Smooth muscle cell (in vitro differentiated cells): Measurements from ENCODE around the gene BNIP3. TPM values are rescaled to one million over a fixed set of nuclear protein-coding genes. Genes with fewer than 3 reads are reported as not detected.

Experiments
- DNase-seq: peaks from one replicate; lab custom pipeline; 2025; ENCODE audit not compliant: unreplicated experiment; lab: John Stamatoyannopoulos, UW
- H2AFZ ChIP-seq: fragments of 200-600 bp; sonication (generic); 2 replicates; pipeline ENCODE4 v1.6.0; 2016; ENCODE audit warnings: antibody characterized with exemption, low read depth, mild to moderate bottlenecking
- H3F3A ChIP-seq: fragments of 200-600 bp; sonication (generic); 2 replicates; pipeline ENCODE4 v1.6.0; 2017; ENCODE audit warnings: antibody characterized with exemption, low read depth
- H3K27ac ChIP-seq: fragments of 200-600 bp; sonication (generic); 2 replicates; pipeline ENCODE4 v1.5.1; 2016; ENCODE audit warnings: low read depth, mild to moderate bottlenecking
- H3K27me3 ChIP-seq: fragments of 200-600 bp; sonication (generic); 2 replicates; pipeline ENCODE4 v1.6.1; 2016; ENCODE audit warnings: low read depth, mild to moderate bottlenecking
- H3K36me3 ChIP-seq: fragments of 200-600 bp; sonication (generic); 2 replicates; pipeline ENCODE4 v1.5.1; 2016; ENCODE audit warnings: low read depth
- H3K4me1 ChIP-seq: fragments of 200-600 bp; sonication (generic); 2 replicates; pipeline ENCODE4 v1.5.1; 2016; ENCODE audit warnings: low read depth
- H3K4me2 ChIP-seq: fragments of 200-600 bp; sonication (generic); 2 replicates; pipeline ENCODE4 v1.6.0; 2016; ENCODE audit warnings: mild to moderate bottlenecking
- H3K4me3 ChIP-seq: fragments of 200-600 bp; sonication (generic); 2 replicates; pipeline ENCODE4 v1.5.1; 2016; ENCODE audit warnings: mild to moderate bottlenecking
- H3K79me2 ChIP-seq: fragments of 200-600 bp; sonication (generic); 2 replicates; pipeline ENCODE4 v1.6.0; 2016; ENCODE audit warnings: low read depth, mild to moderate bottlenecking
- H3K9ac ChIP-seq: fragments of 200-600 bp; sonication (generic); 2 replicates; pipeline ENCODE4 v1.6.0; 2016; ENCODE audit warnings: low read depth
- H3K9me3 ChIP-seq: fragments of 200-600 bp; sonication (generic); replicated peaks from 2 replicates; pipeline ENCODE4 v1.5.1; 2016; ENCODE audit warnings: low read depth
- H4K20me1 ChIP-seq: fragments of 200-600 bp; sonication (generic); 2 replicates; pipeline ENCODE4 v1.6.0; 2016; ENCODE audit warnings: low read depth
- CTCF ChIP-seq: fragments of 200-600 bp; sonication (generic); IDR thresholded peaks from 2 replicates; pipeline ENCODE4 v1.5.1; 2017; ENCODE audit warnings: borderline replicate concordance, mild to moderate bottlenecking, antibody characterized with exemption; ENCODE audit not compliant: insufficient read depth, poor library complexity, severe bottlenecking
- WGBS: methylation state at CpG from one replicate; pipeline ENCODE4 v1.1.7; 2016; ENCODE audit warnings: low lambda C conversion rate; 5-methylcytosine and 5-hydroxymethylcytosine counted together
- polyA plus RNA-seq: library from polyadenylated mRNA; unstranded; fragments of >200 nt; fragmentation: Nextera tagmentation; extraction: Ambion mirVana; gene quantifications from 2 replicates; pipeline ENCODE4 v1.2.1, GENCODE V29; 2016
- total RNA-seq: library from RNA; depleted of rRNA; stranded (reverse); fragments of >200 nt; gene quantifications from 2 replicates; pipeline ENCODE4 v1.2.3, GENCODE V29; 2014

Gene BNIP3
- total and polyA plus RNA-seq, 2 experiments from 2014 or later, result 213 to 292 TPM

DNA sequence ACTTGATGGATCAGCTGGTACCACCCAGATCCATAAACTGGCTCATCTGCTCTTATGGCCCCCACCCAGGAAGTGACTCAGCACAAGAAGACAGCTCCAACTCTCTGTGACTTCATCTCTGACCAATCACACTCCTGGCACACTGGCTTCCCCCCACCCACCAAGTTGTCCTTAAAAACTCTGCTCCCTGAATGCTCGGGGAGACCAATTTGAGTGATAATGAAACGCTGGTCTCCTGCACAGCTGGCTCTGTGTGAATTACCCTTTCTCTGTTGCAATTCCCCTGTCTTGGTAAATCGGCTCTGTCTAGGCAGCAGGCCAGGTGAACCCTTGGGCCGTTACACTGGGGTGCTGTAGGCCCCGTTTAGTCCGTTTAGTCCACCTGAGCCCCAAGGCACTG, 23.4 kb upstream of the BNIP3 start:
- no peaks in the 10 kb centered on the region for H3K79me2 ChIP-seq
- H3K4me3 ChIP-seq, result no peak overlapping the region
- H3K4me2 ChIP-seq, result no peak overlapping the region
- no peak overlapping the region for H3K27ac ChIP-seq
- 88% methylated on average over 6 of the region's 6 CpGs for WGBS
- no peak for TF ChIP-seq CTCF
- no peak for DNase-seq
- no peak overlapping the region for H3K9ac ChIP-seq
- no peaks in the 10 kb centered on the region for H3K4me1 ChIP-seq
- no peaks in the 10 kb centered on the region for H3K27me3 ChIP-seq
- H3F3A ChIP-seq, result no peaks in the 10 kb centered on the region
- no peaks in the 10 kb centered on the region for H3K36me3 ChIP-seq
- H2AFZ ChIP-seq, result no peak overlapping the region
- no peaks in the 10 kb centered on the region for H4K20me1 ChIP-seq
- H3K9me3 ChIP-seq, result no peaks in the 10 kb centered on the region

DNA sequence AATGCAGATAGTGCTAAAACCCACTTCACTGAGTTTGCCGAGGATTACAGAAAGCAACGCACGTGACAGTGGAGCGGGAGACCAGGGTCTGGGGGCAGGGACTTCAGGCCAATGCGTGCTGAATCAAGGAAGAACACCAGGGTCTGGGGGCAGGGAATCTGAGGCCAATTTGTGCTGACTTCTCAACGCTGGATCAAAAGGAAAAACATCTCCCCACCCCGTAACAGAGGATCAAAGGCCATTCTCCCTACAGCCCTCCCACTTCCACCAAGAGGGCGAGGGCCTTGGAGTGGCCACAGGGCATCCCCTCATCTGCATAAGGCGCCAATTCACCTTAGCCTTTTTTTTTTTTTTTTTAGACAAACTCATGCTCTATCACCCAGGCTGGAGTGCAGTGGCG, 22.3 kb upstream of the BNIP3 start:
- H3K9me3 ChIP-seq, result no peaks in the 10 kb centered on the region
- no peak overlapping the region for H3K4me2 ChIP-seq
- H3K27me3 ChIP-seq, result no peaks in the 10 kb centered on the region
- H3K4me3 ChIP-seq, result no peak overlapping the region
- no peaks in the 10 kb centered on the region for H3K4me1 ChIP-seq
- 83% methylated on average over 10 of the region's 10 CpGs for WGBS
- H3K36me3 ChIP-seq, result no peaks in the 10 kb centered on the region
- no peak overlapping the region for H3K27ac ChIP-seq
- H2AFZ ChIP-seq, result no peak overlapping the region
- H4K20me1 ChIP-seq, result no peaks in the 10 kb centered on the region
- TF ChIP-seq CTCF, result no peak
- no peaks in the 10 kb centered on the region for H3F3A ChIP-seq
- no peak for DNase-seq
- H3K79me2 ChIP-seq, result no peaks in the 10 kb centered on the region
- H3K9ac ChIP-seq, result no peak overlapping the region

DNA sequence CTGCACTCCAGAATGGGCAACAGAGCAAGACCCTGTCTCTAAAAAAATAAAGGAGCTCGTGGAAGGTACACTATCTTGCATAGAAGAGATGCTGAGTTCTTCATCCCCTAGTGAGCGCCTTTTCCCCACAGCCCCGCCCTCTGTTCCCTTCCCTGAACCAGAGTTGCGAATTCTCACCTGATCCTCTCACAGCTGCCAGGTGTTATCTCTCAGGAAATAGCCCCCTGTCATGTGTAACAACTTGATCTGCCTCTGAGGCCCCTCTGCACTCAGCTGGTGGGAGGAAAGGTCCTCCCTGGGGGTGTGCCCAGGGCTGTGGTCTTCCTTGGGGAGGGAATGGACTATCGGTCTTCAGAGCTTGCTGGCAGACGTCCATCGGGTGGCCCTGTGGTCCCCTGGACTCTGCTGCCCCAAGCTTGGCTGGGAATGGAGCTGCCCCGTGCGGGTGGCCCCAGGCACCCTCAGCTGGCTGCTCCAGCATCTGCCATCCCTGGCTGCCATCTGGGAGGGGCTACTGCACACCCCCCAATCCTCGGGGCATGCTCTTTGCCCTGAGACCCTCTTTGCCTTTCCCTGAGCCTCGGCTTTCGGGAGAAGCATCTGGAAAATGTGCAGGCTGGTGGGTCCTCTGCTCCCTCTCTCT, 21.7 kb upstream of the BNIP3 start:
- H4K20me1 ChIP-seq, result no peaks in the 10 kb centered on the region
- WGBS, result 93% methylated on average over 12 of the region's 12 CpGs
- H3K4me3 ChIP-seq, result no peak overlapping the region
- no peaks in the 10 kb centered on the region for H3K27me3 ChIP-seq
- no peak overlapping the region for H3K4me2 ChIP-seq
- no peak for TF ChIP-seq CTCF
- H3K4me1 ChIP-seq, result peaks cover 2% of the 10 kb centered on the region
- no peak for DNase-seq
- H3K36me3 ChIP-seq, result no peaks in the 10 kb centered on the region
- no peaks in the 10 kb centered on the region for H3K9me3 ChIP-seq
- no peak overlapping the region for H3K27ac ChIP-seq
- no peak overlapping the region for H3K9ac ChIP-seq
- no peaks in the 10 kb centered on the region for H3K79me2 ChIP-seq
- H3F3A ChIP-seq, result no peaks in the 10 kb centered on the region
- H2AFZ ChIP-seq, result no peak overlapping the region

DNA sequence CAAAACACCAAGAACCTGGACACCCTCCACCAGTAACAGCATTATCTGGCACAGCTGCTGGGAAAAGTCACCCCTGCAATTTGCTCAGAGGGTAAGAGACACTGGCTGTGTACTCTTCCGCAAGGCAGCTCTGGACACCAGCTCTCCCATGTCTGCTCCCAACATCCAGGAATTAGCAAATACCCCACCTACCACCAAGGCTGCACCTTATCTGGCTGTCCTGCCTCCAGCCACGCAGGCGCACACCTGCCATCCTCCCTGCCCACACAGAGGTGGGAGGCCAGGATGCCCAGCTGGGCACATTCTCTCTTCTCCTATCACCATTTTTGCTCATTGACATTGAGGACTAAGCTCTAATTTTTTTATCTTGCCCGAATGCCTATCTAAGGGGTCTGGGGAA, 20.3 kb upstream of the BNIP3 start:
- Histone ChIP-seq H3K4me1 (peaks cover 9% of the 10 kb centered on the region), H3F3A (no peaks in the 10 kb centered on the region), H4K20me1 (no peaks in the 10 kb centered on the region), H3K27me3 (no peaks in the 10 kb centered on the region), H3K4me3 (no peak overlapping the region), H3K9me3 (no peaks in the 10 kb centered on the region), H3K4me2 (no peak overlapping the region), H3K27ac (no peak overlapping the region), H3K36me3 (no peaks in the 10 kb centered on the region), H2AFZ (no peak overlapping the region), H3K79me2 (no peaks in the 10 kb centered on the region), H3K9ac (no peak overlapping the region)
- WGBS, result 91% methylated on average over 4 of the region's 4 CpGs
- TF ChIP-seq CTCF, result no peak
- no peak for DNase-seq
